ENCODE results near the gene GON4L. TPM values are rescaled to one million over a fixed set of nuclear protein-coding genes. Genes with fewer than 3 reads are reported as not detected.
"Not testable (repeated sequence)": the region's sequence is repeated elsewhere in the genome, so short reads cannot be mapped to it uniquely, and the experiment has no call there.

The GON4L gene
- total and polyA plus RNA-seq, 4 donors: 16.2 to 61.4 (median 32.3) TPM

- Histone ChIP-seq H3K36me3 (ENCODE audit: control insufficient read depth in 4 of 4, insufficient read depth in 4 of 4, low read length in 4 of 4) (peaks cover 14 to 26% (median 21%) of the 10 kb centered on the region in 4 donors), H3K27me3 (ENCODE audit: control insufficient read depth in 3 of 3, insufficient read depth in 3 of 3, low read length in 2 of 3) (no peaks in the 10 kb centered on the region), H3K9ac (ENCODE audit: insufficient read depth in 1 of 2, low read length in 2 of 2) (no peak overlapping the region), H3K4me1 (ENCODE audit: control insufficient read depth in 5 of 5, insufficient read depth in 5 of 5, low read length in 5 of 5) (no peaks in the 10 kb centered on the region), H3K27ac (ENCODE audit: low read depth in 1 of 2, low read length in 1 of 2) (no peak overlapping the region), H3K4me3 (no peak overlapping the region), H3K9me3 (ENCODE audit: control insufficient read depth in 4 of 4, insufficient read depth in 3 of 4, low read length in 3 of 4) (no peaks in the 10 kb centered on the region)
- ATAC-seq (ENCODE audit: insufficient read depth, low FRiP score) (no peak), DNase-seq (no peak)
- no peak for TF ChIP-seq CTCF (IDR thresholded peaks at IDR 0.05; ENCODE audit: control extremely low read depth, extremely low read depth)
These were observed 55.9 kb downstream of the GON4L start for GRCh38 chr1:155801149-155801548.

- H3K4me3 ChIP-seq; H3K27ac ChIP-seq (ENCODE audit: low read depth in 1 of 2, low read length in 1 of 2); ATAC-seq (ENCODE audit: insufficient read depth, low FRiP score); DNase-seq; H3K9ac ChIP-seq (ENCODE audit: insufficient read depth in 1 of 2, low read length in 2 of 2); H3K9me3 ChIP-seq (ENCODE audit: control insufficient read depth in 4 of 4, insufficient read depth in 3 of 4, low read length in 3 of 4); H3K4me1 ChIP-seq (ENCODE audit: control insufficient read depth in 5 of 5, insufficient read depth in 5 of 5, low read length in 5 of 5); H3K27me3 ChIP-seq (ENCODE audit: control insufficient read depth in 3 of 3, insufficient read depth in 3 of 3, low read length in 2 of 3): not testable (repeated sequence)
- 96% methylated on average over 4 of the region's 4 CpGs for WGBS, 2 donors
- H3K36me3 ChIP-seq (ENCODE audit: control insufficient read depth in 4 of 4, insufficient read depth in 4 of 4, low read length in 4 of 4): peaks cover 9 to 21% (median 17%) of the 10 kb centered on the region in 4 donors
These were observed 61.4 kb downstream of the GON4L start for GRCh38 chr1:155795618-155796017.

- no peaks in the 10 kb centered on the region for H3K9me3 ChIP-seq (ENCODE audit: control insufficient read depth in 4 of 4, insufficient read depth in 3 of 4, low read length in 3 of 4)
- ATAC-seq (ENCODE audit: insufficient read depth, low FRiP score) (no peak), DNase-seq (peak; percentile 25 to 57 (median 45))
- no peak overlapping the region for H3K27ac ChIP-seq (ENCODE audit: low read depth in 1 of 2, low read length in 1 of 2)
- no peaks in the 10 kb centered on the region for H3K27me3 ChIP-seq (ENCODE audit: control insufficient read depth in 3 of 3, insufficient read depth in 3 of 3, low read length in 2 of 3)
- 54 to 72% methylated on average over 4 of the region's 4 CpGs for WGBS, 2 donors
- H3K9ac ChIP-seq (ENCODE audit: insufficient read depth in 1 of 2, low read length in 2 of 2): peak overlapping the region in 1 of 2 donors; percentile 23
- peaks cover 9 to 21% (median 13%) of the 10 kb centered on the region in 4 donors for H3K36me3 ChIP-seq (ENCODE audit: control insufficient read depth in 4 of 4, insufficient read depth in 4 of 4, low read length in 4 of 4)
- H3K4me3 ChIP-seq: no peak overlapping the region
- H3K4me1 ChIP-seq (ENCODE audit: control insufficient read depth in 5 of 5, insufficient read depth in 5 of 5, low read length in 5 of 5): peaks cover 0 to 9% (median 0%) of the 10 kb centered on the region in 5 donors
- no peak for TF ChIP-seq CTCF (IDR thresholded peaks at IDR 0.05; ENCODE audit: control extremely low read depth, extremely low read depth)
These were observed 62.3 kb downstream of the GON4L start for GRCh38 chr1:155794605-155795245.

GRCh38 chr1:155793213-155793612 is 63.8 kb downstream of the GON4L start:
- Histone ChIP-seq H3K36me3 (ENCODE audit: control insufficient read depth in 4 of 4, insufficient read depth in 4 of 4, low read length in 4 of 4) (peaks cover 6 to 15% (median 12%) of the 10 kb centered on the region in 4 donors), H3K9ac (ENCODE audit: insufficient read depth in 1 of 2, low read length in 2 of 2) (no peak overlapping the region), H3K4me1 (ENCODE audit: control insufficient read depth in 5 of 5, insufficient read depth in 5 of 5, low read length in 5 of 5) (peaks cover 0 to 9% (median 0%) of the 10 kb centered on the region in 5 donors), H3K9me3 (ENCODE audit: control insufficient read depth in 4 of 4, insufficient read depth in 3 of 4, low read length in 3 of 4) (no peaks in the 10 kb centered on the region), H3K27ac (ENCODE audit: low read depth in 1 of 2, low read length in 1 of 2) (no peak overlapping the region), H3K27me3 (ENCODE audit: control insufficient read depth in 3 of 3, insufficient read depth in 3 of 3, low read length in 2 of 3) (no peaks in the 10 kb centered on the region), H3K4me3 (no peak overlapping the region)
- DNase-seq (no peak), ATAC-seq (ENCODE audit: insufficient read depth, low FRiP score) (no peak)
- TF ChIP-seq CTCF (IDR thresholded peaks at IDR 0.05; ENCODE audit: control extremely low read depth, extremely low read depth): no peak
- WGBS, 2 donors: 88 to 93% methylated on average over 1 of the region's 1 CpG

Measured in lung (tissue), 12 donors.